GM18858 (cell line): Measurements from ENCODE around the gene PNPT1.
A peak's percentile ranks its signal among the peaks of the same experiment; 100 is the strongest.
"Not testable (repeated sequence)": the region's sequence is repeated elsewhere in the genome, so short reads cannot be mapped to it uniquely, and the experiment has no call there.

ENCODE experiments used
- ATAC-seq: cut with Tn5 transposase; IDR thresholded peaks from one replicate; pipeline ENCODE4 v1.9.1; 2021; ENCODE audit not compliant: unreplicated experiment

Gene PNPT1

GRCh38 chr2:55598056-55598795 lies 95.4 kb downstream of the PNPT1 start:
- no peak for ATAC-seq

GRCh38 chr2:55596795-55597194 lies 96.8 kb downstream of the PNPT1 start:
- not testable (repeated sequence) for ATAC-seq

GRCh38 chr2:55595536-55595935 lies 98.1 kb downstream of the PNPT1 start:
- no peak for ATAC-seq

DNA sequence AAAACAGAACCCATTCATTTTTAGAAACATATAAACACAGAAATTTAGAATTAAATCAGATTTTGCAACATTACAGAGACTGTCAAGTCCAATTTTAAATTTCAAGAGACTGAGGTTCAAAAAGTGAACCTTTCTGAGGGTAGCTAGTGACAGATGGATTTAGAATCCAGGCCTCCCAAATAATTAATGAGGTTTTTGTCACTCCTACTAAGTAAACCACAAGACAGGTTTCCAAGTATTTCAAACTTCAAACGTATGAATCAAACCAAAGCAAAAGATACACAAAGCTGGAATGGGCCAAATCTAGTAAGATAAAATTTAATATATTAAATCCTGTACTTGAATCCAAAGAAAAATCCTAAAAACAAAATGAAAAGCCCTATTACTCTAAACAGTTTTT lies 101.5 kb downstream of the PNPT1 start:
- no peak for ATAC-seq

- ATAC-seq: peak; percentile 84
These were observed 102.7 kb downstream of the PNPT1 start for GRCh38 chr2:55590810-55591440.

DNA sequence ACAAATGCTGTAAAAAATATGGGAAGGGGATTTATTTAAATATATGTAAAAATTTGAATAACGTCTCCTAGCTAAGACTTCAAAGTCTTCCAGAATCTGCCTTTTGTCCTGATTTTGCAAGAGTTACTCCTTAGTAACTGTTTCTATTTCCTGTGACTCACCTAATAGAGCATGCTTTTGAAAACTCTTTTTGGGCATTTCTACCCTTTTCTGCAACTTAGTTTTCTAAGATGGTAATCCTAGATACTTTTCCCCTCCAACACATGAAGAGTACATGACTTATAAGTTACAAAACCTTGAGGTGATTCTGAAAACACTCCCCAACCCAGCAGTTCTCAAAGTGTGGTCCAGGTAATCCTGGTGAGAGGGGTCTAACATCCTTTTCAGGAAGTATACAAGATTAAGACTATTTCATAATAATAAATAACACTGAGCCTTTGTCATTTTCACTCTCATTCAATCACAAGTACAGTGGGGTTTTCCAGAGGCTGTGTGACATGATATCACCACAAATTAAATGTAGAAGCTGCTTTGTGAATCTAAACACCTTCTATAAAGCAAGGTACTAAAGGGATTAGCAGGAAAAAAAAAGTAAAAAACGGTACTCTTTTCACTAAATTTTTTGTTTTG lies 108.1 kb downstream of the PNPT1 start:
- ATAC-seq: no peak
